ENCODE results near the gene DLX2. TPM values are rescaled to one million over a fixed set of nuclear protein-coding genes. Genes with fewer than 3 reads are reported as not detected.

DLX2 gene
- total and polyA plus RNA-seq, 2 of the 13 experiments (the other 11 are each of a cell fraction or from before 2014, with no cell fraction given) = 0.07 to 0.15 TPM

DNA sequence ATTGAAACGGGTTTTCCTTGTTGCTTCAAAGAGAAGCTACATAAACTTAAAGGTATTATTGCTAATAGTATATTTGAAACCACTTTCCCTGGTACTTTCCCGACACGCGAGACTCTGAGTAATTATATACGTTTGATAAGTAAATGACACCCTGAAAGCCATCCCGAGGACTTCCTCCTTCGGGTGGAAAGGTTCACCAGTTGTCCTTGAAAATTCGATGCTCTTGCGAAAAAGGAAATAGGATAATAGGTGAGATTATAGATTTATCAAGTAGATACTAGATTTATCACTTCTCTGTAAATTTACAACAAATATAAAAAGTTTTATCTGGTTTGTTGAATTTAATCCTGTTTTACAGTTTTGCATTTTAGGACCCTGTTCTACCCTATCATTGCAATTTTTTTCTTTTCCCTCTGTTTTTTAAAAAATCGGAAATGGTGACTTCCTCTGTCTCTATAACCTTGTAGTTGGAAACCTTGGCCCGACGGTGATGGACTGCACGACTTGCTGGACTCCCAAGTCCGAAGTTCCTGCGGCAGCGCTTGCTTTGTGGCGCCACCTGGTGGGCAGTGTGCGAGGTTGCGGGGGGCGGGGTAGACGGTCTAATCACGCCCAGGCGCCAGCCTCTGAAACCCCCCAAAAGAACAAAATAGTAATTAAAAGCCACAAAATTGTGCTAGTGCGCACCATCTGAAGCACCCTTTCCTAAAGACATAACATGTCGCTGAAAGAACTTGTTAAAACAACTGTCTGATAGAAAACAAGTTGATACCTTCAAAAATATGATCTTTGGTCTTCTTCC is 972 bp upstream of the DLX2 start (continued):
- TF ChIP-seq, protein P1, sequence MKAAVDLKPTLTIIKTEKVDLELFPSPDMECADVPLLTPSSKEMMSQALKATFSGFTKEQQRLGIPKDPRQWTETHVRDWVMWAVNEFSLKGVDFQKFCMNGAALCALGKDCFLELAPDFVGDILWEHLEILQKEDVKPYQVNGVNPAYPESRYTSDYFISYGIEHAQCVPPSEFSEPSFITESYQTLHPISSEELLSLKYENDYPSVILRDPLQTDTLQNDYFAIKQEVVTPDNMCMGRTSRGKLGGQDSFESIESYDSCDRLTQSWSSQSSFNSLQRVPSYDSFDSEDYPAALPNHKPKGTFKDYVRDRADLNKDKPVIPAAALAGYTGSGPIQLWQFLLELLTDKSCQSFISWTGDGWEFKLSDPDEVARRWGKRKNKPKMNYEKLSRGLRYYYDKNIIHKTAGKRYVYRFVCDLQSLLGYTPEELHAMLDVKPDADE (CRISPR knock-in tag; IDR thresholded peaks at IDR 0.05) = no peak
- TF ChIP-seq ZNF766 (CRISPR knock-in tag; IDR thresholded peaks at IDR 0.05; ENCODE audit: borderline replicate concordance) = no peak
- no peak for TF ChIP-seq ZNF569 (CRISPR knock-in tag; IDR thresholded peaks at IDR 0.05; ENCODE audit: borderline replicate concordance)
- TF ChIP-seq ZNF878 (CRISPR knock-in tag; IDR thresholded peaks at IDR 0.05) = no peak
- TF ChIP-seq TCF7L2 (IDR thresholded peaks at IDR 0.05; ENCODE audit: low read depth, low read length) = no peak
- TF ChIP-seq, protein P2, sequence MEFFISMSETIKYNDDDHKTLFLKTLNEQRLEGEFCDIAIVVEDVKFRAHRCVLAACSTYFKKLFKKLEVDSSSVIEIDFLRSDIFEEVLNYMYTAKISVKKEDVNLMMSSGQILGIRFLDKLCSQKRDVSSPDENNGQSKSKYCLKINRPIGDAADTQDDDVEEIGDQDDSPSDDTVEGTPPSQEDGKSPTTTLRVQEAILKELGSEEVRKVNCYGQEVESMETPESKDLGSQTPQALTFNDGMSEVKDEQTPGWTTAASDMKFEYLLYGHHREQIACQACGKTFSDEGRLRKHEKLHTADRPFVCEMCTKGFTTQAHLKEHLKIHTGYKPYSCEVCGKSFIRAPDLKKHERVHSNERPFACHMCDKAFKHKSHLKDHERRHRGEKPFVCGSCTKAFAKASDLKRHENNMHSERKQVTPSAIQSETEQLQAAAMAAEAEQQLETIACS (CRISPR knock-in tag; IDR thresholded peaks at IDR 0.05) = no peak
- no peak for TF ChIP-seq ZBTB8A (CRISPR knock-in tag; IDR thresholded peaks at IDR 0.05; ENCODE audit: borderline replicate concordance, low read depth)
- no peak for TF ChIP-seq ZNF775 (CRISPR knock-in tag; IDR thresholded peaks at IDR 0.05; ENCODE audit: borderline replicate concordance)
- no peak for TF ChIP-seq ARNT (IDR thresholded peaks at IDR 0.05)
- no peak for TF ChIP-seq GPN1 (CRISPR knock-in tag; IDR thresholded peaks at IDR 0.05; ENCODE audit: borderline replicate concordance)
- no peak for TF ChIP-seq JUN (CRISPR knock-in tag; IDR thresholded peaks at IDR 0.05)
- TF ChIP-seq KDM4B (CRISPR knock-in tag; IDR thresholded peaks at IDR 0.05) = peak; percentile 68; the same call in 1 of the 2 replicates
- TF ChIP-seq STAG1 (CRISPR knock-in tag; IDR thresholded peaks at IDR 0.05) = peak; percentile 98
- TF ChIP-seq AHR (CRISPR knock-in tag; IDR thresholded peaks at IDR 0.05) = 0 out of 2 replicates have a peak, but pooled peaks have one; percentile 52
- no peak for TF ChIP-seq AKAP8 (CRISPR knock-in tag; IDR thresholded peaks at IDR 0.05)
- TF ChIP-seq, protein P3, sequence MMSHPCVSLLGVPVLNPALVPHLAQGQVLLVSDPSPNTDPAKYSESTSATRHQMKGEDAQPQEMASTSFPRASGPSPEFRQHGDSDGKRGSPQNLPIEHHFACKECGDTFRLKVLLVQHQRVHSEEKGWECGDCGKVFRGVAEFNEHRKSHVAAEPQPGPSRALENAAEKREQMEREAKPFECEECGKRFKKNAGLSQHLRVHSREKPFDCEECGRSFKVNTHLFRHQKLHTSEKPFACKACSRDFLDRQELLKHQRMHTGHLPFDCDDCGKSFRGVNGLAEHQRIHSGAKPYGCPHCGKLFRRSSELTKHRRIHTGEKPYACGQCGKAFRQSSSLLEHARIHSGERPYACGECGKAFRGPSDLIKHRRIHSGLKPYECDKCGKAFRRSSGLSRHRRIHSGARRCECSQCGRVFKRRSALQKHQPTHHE (CRISPR knock-in tag; IDR thresholded peaks at IDR 0.05; ENCODE audit: borderline replicate concordance) = no peak
- peak; percentile 42; the same call in 1 of the 2 replicates for TF ChIP-seq ZNF644 (CRISPR knock-in tag; IDR thresholded peaks at IDR 0.05; ENCODE audit: low read depth)
- TF ChIP-seq RAD21 (CRISPR knock-in tag; IDR thresholded peaks at IDR 0.05) = peak; percentile 97
- TF ChIP-seq REPIN1 (CRISPR knock-in tag; IDR thresholded peaks at IDR 0.05; ENCODE audit: borderline replicate concordance, low read depth) = peak; percentile 69; the same call in 1 of the 2 replicates
- TF ChIP-seq ZNF547 (CRISPR knock-in tag; IDR thresholded peaks at IDR 0.05) = no peak
- TF ChIP-seq, protein P4, sequence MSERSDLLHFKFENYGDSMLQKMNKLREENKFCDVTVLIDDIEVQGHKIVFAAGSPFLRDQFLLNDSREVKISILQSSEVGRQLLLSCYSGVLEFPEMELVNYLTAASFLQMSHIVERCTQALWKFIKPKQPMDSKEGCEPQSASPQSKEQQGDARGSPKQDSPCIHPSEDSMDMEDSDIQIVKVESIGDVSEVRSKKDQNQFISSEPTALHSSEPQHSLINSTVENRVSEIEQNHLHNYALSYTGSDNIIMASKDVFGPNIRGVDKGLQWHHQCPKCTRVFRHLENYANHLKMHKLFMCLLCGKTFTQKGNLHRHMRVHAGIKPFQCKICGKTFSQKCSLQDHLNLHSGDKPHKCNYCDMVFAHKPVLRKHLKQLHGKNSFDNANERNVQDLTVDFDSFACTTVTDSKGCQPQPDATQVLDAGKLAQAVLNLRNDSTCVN (CRISPR knock-in tag; IDR thresholded peaks at IDR 0.05; ENCODE audit: borderline replicate concordance) = peak; percentile 54; the same call in 1 of the 2 replicates
- 0 out of 2 replicates have a peak, but pooled peaks have one; percentile 35 for TF ChIP-seq ZNF34 (CRISPR knock-in tag; IDR thresholded peaks at IDR 0.05; ENCODE audit: borderline replicate concordance)
- peak; percentile 78; the same call in 1 of the 2 replicates for TF ChIP-seq ZBTB7B (CRISPR knock-in tag; IDR thresholded peaks at IDR 0.05)
- TF ChIP-seq, protein P5, sequence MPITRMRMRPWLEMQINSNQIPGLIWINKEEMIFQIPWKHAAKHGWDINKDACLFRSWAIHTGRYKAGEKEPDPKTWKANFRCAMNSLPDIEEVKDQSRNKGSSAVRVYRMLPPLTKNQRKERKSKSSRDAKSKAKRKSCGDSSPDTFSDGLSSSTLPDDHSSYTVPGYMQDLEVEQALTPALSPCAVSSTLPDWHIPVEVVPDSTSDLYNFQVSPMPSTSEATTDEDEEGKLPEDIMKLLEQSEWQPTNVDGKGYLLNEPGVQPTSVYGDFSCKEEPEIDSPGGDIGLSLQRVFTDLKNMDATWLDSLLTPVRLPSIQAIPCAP (CRISPR knock-in tag; IDR thresholded peaks at IDR 0.05; ENCODE audit: low read depth) = no peak
- peak; percentile 74 for TF ChIP-seq BHLHE40 (IDR thresholded peaks at IDR 0.05; ENCODE audit: low read length)
